Fibroblast of lung (primary cell): ENCODE measurements around the gene ZFPM1.

ENCODE experiments used
- EZH2 ChIP-seq: IDR thresholded peaks from 2 replicates; pipeline ENCODE4 v1.5.1; 2012; ENCODE audit warnings: low read length, control low read depth, mild to moderate bottlenecking; ENCODE audit errors: missing control alignments
- TF ChIP-seq, protein P1 (sequence below), 2 donors: IDR thresholded peaks in 1 of 2; conservative IDR thresholded peaks in 1 of 2; 1 replicate in 1 of 2; 2 replicates in 1 of 2; pipeline ENCODE4 v1.5.1; 2011 to 2012; ENCODE audit warnings: low read length in 2 of 2, control low read depth in 1 of 2, inconsistent platforms in 1 of 2, low read depth in 1 of 2, mild to moderate bottlenecking in 1 of 2

DNA sequence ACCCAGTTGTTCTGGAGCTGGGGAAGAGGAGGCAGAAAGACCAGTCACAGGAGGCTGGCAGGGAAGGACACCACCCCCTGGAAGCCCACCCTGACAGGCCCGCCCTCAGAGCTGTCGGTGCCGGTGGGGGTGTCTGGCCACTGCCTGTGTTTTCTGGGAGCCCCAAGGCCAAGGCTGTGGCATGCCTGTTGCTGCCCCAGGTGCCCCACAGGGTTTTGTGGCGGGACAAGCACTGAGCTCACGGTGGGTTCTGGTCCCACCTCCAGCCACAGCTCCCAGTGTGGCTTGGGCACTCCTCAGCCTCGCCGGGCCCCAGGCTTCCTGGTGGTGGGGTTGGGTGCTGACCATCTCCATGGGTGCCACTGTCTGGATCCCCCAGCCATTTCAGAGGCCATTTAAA lies 58.0 kb downstream of the ZFPM1 start:
- TF ChIP-seq, protein P1, sequence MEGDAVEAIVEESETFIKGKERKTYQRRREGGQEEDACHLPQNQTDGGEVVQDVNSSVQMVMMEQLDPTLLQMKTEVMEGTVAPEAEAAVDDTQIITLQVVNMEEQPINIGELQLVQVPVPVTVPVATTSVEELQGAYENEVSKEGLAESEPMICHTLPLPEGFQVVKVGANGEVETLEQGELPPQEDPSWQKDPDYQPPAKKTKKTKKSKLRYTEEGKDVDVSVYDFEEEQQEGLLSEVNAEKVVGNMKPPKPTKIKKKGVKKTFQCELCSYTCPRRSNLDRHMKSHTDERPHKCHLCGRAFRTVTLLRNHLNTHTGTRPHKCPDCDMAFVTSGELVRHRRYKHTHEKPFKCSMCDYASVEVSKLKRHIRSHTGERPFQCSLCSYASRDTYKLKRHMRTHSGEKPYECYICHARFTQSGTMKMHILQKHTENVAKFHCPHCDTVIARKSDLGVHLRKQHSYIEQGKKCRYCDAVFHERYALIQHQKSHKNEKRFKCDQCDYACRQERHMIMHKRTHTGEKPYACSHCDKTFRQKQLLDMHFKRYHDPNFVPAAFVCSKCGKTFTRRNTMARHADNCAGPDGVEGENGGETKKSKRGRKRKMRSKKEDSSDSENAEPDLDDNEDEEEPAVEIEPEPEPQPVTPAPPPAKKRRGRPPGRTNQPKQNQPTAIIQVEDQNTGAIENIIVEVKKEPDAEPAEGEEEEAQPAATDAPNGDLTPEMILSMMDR (conservative IDR thresholded peaks at IDR 0.05 in 1 of 2, IDR thresholded peaks at IDR 0.05 in 1 of 2; ENCODE audit: low read depth in 1 of 2, low read length in 2 of 2): no peak
- no peak for TF ChIP-seq EZH2
